ENCODE results near the gene RAB4A. TPM values are rescaled to one million over a fixed set of nuclear protein-coding genes. Genes with fewer than 3 reads are reported as not detected.

Gene RAB4A
- polyA plus RNA-seq, 6 donors from 2014 or later, result 16.5 to 26.6 (median 23.2) TPM

- no peak for DNase-seq
- Mint-ChIP-seq H3K4me1 (peaks cover 5 to 7% (median 7%) of the 10 kb centered on the region in 3 donors), H3K27ac (no peak overlapping the region), H3K4me3 (no peak overlapping the region), H3K9me3 (no peaks in the 10 kb centered on the region), H3K27me3 (peaks cover 44 to 65% (median 47%) of the 10 kb centered on the region in 3 donors), H3K36me3 (no peaks in the 10 kb centered on the region)
- no peak for ATAC-seq (ENCODE audit: low read depth in 2 of 2)
Measured at GRCh38 chr1:229231754-229232119, 39.2 kb upstream of the RAB4A start.

DNA sequence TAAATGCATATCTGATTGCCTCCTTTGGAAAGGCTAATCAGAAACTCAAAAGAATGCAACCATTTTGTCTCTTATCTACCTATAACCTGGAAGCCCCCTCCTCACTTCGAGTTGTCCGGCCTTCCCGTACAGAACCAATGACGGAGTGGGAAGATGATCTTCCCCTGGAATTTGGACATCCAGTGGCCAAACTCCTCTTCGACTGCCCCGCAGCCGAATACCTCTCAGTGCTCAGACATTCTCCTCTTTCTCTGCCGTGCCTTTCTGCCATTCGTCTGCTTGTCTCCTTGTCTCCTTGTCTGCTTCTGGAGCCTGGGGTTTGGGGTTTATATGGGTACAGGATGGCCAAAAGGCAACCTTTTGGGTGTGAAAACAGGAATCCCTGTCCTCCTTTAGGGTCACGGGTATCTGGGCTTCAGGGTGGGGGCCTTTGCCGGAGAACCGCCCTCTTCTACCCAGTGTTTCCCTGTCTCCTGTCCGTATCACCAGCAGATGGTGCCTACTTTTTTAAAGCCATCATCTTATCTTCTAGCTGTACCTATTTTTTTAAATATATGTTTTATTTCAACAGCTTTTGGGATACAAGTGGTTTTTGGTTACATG, 35.9 kb upstream of the RAB4A start:
- Mint-ChIP-seq H3K27ac (peak overlapping the region in 1 of 6 donors; percentile 78), H3K4me3 (no peak overlapping the region), H3K36me3 (no peaks in the 10 kb centered on the region), H3K4me1 (peaks cover 0 to 4% (median 3%) of the 10 kb centered on the region in 3 donors), H3K27me3 (peaks cover 30 to 48% (median 39%) of the 10 kb centered on the region in 3 donors), H3K9me3 (no peaks in the 10 kb centered on the region)
- ATAC-seq (ENCODE audit: low read depth in 2 of 2) (no peak), DNase-seq (no peak)

- no peak for ATAC-seq (ENCODE audit: low read depth in 2 of 2)
- H3K36me3 Mint-ChIP-seq, result no peaks in the 10 kb centered on the region
- H3K27ac Mint-ChIP-seq, result no peak overlapping the region
- peaks cover 0 to 3% (median 0%) of the 10 kb centered on the region in 7 donors for H3K9me3 Mint-ChIP-seq
- H3K4me1 Mint-ChIP-seq, result no peaks in the 10 kb centered on the region
- H3K27me3 Mint-ChIP-seq, result peaks cover 20 to 34% (median 24%) of the 10 kb centered on the region in 3 donors
- no peak overlapping the region for H3K4me3 Mint-ChIP-seq
- no peak for DNase-seq
Measured at GRCh38 chr1:229237320-229237719, 33.6 kb upstream of the RAB4A start.

GRCh38 chr1:229238231-229238630, 32.7 kb upstream of the RAB4A start:
- Mint-ChIP-seq H3K36me3 (no peaks in the 10 kb centered on the region), H3K9me3 (peaks cover 0 to 11% (median 4%) of the 10 kb centered on the region in 7 donors), H3K4me3 (no peak overlapping the region), H3K27me3 (peaks cover 20 to 28% (median 21%) of the 10 kb centered on the region in 3 donors), H3K4me1 (no peaks in the 10 kb centered on the region), H3K27ac (no peak overlapping the region)
- ATAC-seq (ENCODE audit: low read depth in 2 of 2) (no peak), DNase-seq (no peak)

- ATAC-seq (ENCODE audit: low read depth in 2 of 2) (no peak), DNase-seq (no peak)
- Mint-ChIP-seq H3K27ac (peak overlapping the region in 1 of 6 donors; percentile 50), H3K4me3 (no peak overlapping the region), H3K36me3 (peaks cover 4 to 6% of the 10 kb centered on the region in 2 donors), H3K9me3 (peaks cover 5 to 18% (median 10%) of the 10 kb centered on the region in 7 donors), H3K27me3 (peaks cover 14 to 22% (median 15%) of the 10 kb centered on the region in 3 donors), H3K4me1 (no peaks in the 10 kb centered on the region)
Measured at GRCh38 chr1:229238674-229239415, 32.1 kb upstream of the RAB4A start.

GRCh38 chr1:229240532-229240931, 30.4 kb upstream of the RAB4A start:
- ATAC-seq (ENCODE audit: low read depth in 2 of 2), result no peak
- Mint-ChIP-seq H3K27me3 (peaks cover 0 to 5% (median 5%) of the 10 kb centered on the region in 3 donors), H3K36me3 (peaks cover 12 to 18% of the 10 kb centered on the region in 2 donors), H3K4me1 (peaks cover 0 to 4% (median 0%) of the 10 kb centered on the region in 3 donors), H3K9me3 (peaks cover 5 to 26% (median 19%) of the 10 kb centered on the region in 7 donors), H3K27ac (no peak overlapping the region), H3K4me3 (no peak overlapping the region)
- DNase-seq, result no peak

- Mint-ChIP-seq H3K9me3 (peaks cover 5 to 26% (median 19%) of the 10 kb centered on the region in 7 donors), H3K4me1 (peaks cover 0 to 4% (median 0%) of the 10 kb centered on the region in 3 donors), H3K27me3 (peaks cover 0 to 5% (median 4%) of the 10 kb centered on the region in 3 donors), H3K36me3 (peaks cover 12 to 18% of the 10 kb centered on the region in 2 donors), H3K27ac (no peak overlapping the region), H3K4me3 (no peak overlapping the region)
- DNase-seq (no peak), ATAC-seq (ENCODE audit: low read depth in 2 of 2) (no peak)
Measured at GRCh38 chr1:229241390-229241789, 29.5 kb upstream of the RAB4A start.

DNA sequence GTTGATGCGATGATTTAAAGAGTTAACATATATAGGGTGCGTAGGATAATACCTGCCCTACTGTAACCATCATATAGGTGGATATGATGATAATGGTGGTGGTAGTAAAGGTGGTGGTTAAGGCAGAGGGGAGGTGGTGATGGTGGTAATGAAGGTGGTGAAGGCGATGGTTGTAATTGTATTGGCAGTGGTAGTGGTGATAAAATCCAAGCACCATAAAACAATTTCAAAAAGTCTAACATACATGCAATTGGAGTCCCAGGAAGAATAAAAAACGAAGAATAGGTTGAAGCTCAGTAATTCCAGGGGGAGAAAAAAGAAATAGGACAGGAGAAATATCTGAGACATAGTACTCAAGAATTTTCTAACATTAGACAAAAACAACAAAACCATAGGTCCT, 27.3 kb upstream of the RAB4A start:
- H3K9me3 Mint-ChIP-seq, result peaks cover 5 to 26% (median 19%) of the 10 kb centered on the region in 7 donors
- H3K27ac Mint-ChIP-seq, result peak overlapping the region in 1 of 6 donors; percentile 22
- no peak for DNase-seq
- peaks cover 0 to 4% (median 0%) of the 10 kb centered on the region in 3 donors for H3K4me1 Mint-ChIP-seq
- H3K4me3 Mint-ChIP-seq, result no peak overlapping the region
- ATAC-seq (ENCODE audit: low read depth in 2 of 2), result no peak
- peaks cover 12 to 18% of the 10 kb centered on the region in 2 donors for H3K36me3 Mint-ChIP-seq
- H3K27me3 Mint-ChIP-seq, result peaks cover 0 to 5% (median 0%) of the 10 kb centered on the region in 3 donors

DNA sequence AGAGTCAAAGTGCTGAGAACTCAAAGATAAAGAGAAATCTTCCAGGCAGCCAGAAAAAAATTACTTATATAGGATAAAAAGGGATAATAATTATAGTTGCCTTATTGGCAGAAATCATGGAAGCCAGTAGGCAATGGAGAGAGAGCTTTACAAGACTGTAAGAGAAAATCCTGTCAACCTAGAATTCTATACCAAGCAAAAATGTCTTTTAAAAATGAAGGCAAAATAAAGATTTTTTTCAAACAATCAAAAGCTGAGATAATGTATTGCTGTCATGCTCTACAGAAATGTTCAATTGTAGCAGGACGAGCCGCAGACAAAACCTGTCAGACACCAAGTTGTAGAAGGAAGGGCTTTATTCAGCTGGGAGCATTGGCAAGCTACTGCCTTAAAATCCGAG, 26.8 kb upstream of the RAB4A start:
- ATAC-seq (ENCODE audit: low read depth in 2 of 2) (no peak), DNase-seq (no peak)
- Mint-ChIP-seq H3K27me3 (peaks cover 0 to 5% (median 0%) of the 10 kb centered on the region in 3 donors), H3K4me1 (peaks cover 0 to 4% (median 0%) of the 10 kb centered on the region in 3 donors), H3K27ac (peak overlapping the region in 1 of 6 donors; percentile 87), H3K36me3 (peaks cover 12 to 18% of the 10 kb centered on the region in 2 donors), H3K4me3 (no peak overlapping the region), H3K9me3 (peaks cover 5 to 26% (median 19%) of the 10 kb centered on the region in 7 donors)

GRCh38 chr1:229247871-229248270, 23.0 kb upstream of the RAB4A start:
- peaks cover 5 to 20% (median 17%) of the 10 kb centered on the region in 7 donors for H3K9me3 Mint-ChIP-seq
- no peak overlapping the region for H3K27ac Mint-ChIP-seq
- DNase-seq, result no peak
- H3K36me3 Mint-ChIP-seq, result peaks cover 12 to 18% of the 10 kb centered on the region in 2 donors
- H3K4me3 Mint-ChIP-seq, result no peak overlapping the region
- peaks cover 0 to 5% (median 4%) of the 10 kb centered on the region in 3 donors for H3K27me3 Mint-ChIP-seq
- H3K4me1 Mint-ChIP-seq, result peaks cover 0 to 7% (median 0%) of the 10 kb centered on the region in 3 donors
- ATAC-seq (ENCODE audit: low read depth in 2 of 2), result no peak

DNA sequence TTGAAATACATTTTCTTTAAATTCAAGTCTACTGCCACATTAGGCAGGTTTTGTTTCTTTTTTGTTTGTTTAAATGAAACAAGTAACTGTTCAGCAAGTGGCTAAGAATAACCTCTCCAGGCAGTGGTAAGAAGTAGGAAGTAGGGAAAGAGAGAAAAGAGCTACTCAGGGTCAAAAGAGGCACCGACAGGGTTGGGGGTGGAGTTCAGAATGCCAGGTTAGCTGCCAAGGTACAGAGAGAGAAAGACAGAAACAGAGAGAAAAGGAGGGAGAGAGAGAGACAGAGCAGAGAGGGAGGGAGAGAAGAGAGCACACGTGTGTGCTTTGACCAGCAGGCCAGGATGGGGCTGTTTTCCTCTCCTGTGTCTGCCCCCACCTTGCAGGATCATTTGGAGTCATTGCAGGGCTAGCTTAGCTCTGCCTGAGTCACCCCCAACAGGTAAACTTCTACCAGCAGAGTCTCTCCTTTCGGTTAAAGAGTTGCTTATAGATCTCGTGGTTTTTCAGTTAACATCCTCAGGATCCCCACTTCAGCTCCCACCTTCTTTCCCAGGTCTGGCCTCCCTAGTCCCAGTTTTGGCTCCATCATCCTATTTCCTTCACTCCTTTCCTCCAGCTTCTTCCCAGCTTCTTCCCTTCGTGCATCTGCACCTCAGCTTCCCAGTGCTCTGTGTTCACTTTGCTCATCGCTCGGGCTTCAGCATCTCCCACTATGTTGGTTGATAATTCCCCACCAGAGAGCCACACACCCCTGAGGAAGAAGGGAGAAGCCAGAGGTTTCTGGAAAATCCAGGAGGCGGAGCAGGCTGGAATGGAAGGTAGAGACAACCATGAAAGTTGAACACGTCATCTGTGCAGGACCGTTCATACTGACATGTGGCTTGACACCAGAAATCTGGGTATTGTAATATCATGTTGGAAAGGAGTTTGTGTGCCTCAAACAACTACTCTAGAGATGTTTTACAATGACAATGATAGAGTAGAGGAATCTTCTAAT, 21.8 kb upstream of the RAB4A start:
- Mint-ChIP-seq H3K4me3 (peak overlapping the region in 1 of 8 donors; percentile 26), H3K27ac (peak overlapping the region in 1 of 6 donors; percentile 29), H3K4me1 (peaks cover 6 to 15% (median 8%) of the 10 kb centered on the region in 3 donors)

GRCh38 chr1:229249854-229250644, 20.9 kb upstream of the RAB4A start:
- DNase-seq (no peak), ATAC-seq (ENCODE audit: low read depth in 2 of 2) (no peak)
- no peak overlapping the region for H3K4me3 Mint-ChIP-seq
- H3K27ac Mint-ChIP-seq, result no peak overlapping the region
- peaks cover 0 to 4% (median 0%) of the 10 kb centered on the region in 3 donors for H3K27me3 Mint-ChIP-seq
- peaks cover 0 to under 1% of the 10 kb centered on the region in 2 donors for H3K36me3 Mint-ChIP-seq
- H3K9me3 Mint-ChIP-seq, result peaks cover 0 to 2% (median 0%) of the 10 kb centered on the region in 7 donors
- H3K4me1 Mint-ChIP-seq, result peaks cover 6 to 12% (median 8%) of the 10 kb centered on the region in 3 donors

More for the DNA sequence above, 21.8 kb upstream of the RAB4A start:
- no peak for ATAC-seq (ENCODE audit: low read depth in 2 of 2)
- Mint-ChIP-seq H3K27me3 (peaks cover 0 to 5% (median 4%) of the 10 kb centered on the region in 3 donors), H3K36me3 (peaks cover 5 to 10% of the 10 kb centered on the region in 2 donors), H3K9me3 (peaks cover 0 to 7% (median 6%) of the 10 kb centered on the region in 7 donors)
- no peak for DNase-seq

Measured in naive B cell (primary cell).